Right atrium auricular region (tissue), 2 donors: ENCODE results near the gene PDE4D. TPM values are rescaled to one million over a fixed set of nuclear protein-coding genes. Genes with fewer than 3 reads are reported as not detected.

Experiments
- DNase-seq: peaks from one replicate; pipeline ENCODE4 v3.0.0-alpha.2; 2019; ENCODE audit warnings: low spot score
- H3K27ac ChIP-seq, 2 donors: fragments of 200-600 bp; sonication (generic); 1 replicate in 1 of 2; 2 replicates in 1 of 2; pipeline ENCODE4 v1.5.1; 2016 to 2019
- H3K27me3 ChIP-seq, 2 donors: fragments of 200-600 bp; sonication (generic); one replicate each; pipeline versions ENCODE4 v1.5.1 to v1.6.0; 2017 to 2019
- H3K36me3 ChIP-seq: fragments of 200-600 bp; sonication (generic); one replicate; pipeline ENCODE4 v1.5.1; 2016
- H3K4me1 ChIP-seq, 2 donors: fragments of 200-600 bp; sonication (generic); one replicate each; pipeline versions ENCODE4 v1.5.1 to v1.6.0; 2017 to 2019
- H3K4me3 ChIP-seq, 2 donors: fragments of 200-600 bp; sonication (generic); 1 replicate in 1 of 2; 2 replicates in 1 of 2; pipeline ENCODE4 v1.5.1; 2017 to 2019; ENCODE audit warnings: mild to moderate bottlenecking in 1 of 2, moderate library complexity in 1 of 2
- H3K9me3 ChIP-seq, 2 donors: fragments of 200-600 bp; sonication (generic); one replicate each; pipeline ENCODE4 v1.5.1; 2019
- total RNA-seq, 2 donors: library from RNA; depleted of rRNA; stranded (reverse); fragments of >200 nt; gene quantifications; one replicate each; pipeline ENCODE4 v1.1.0, GENCODE V29; 2016
- TF ChIP-seq, protein P1 (sequence below), 2 donors: fragments of 200-600 bp; sonication (generic); IDR thresholded peaks; one replicate each; pipeline ENCODE4 v1.5.1; 2019; ENCODE audit warnings: antibody characterized with exemption in 2 of 2

Gene PDE4D
- total RNA-seq, 2 donors from 2014 or later: 43.3 to 44.0 TPM

DNA sequence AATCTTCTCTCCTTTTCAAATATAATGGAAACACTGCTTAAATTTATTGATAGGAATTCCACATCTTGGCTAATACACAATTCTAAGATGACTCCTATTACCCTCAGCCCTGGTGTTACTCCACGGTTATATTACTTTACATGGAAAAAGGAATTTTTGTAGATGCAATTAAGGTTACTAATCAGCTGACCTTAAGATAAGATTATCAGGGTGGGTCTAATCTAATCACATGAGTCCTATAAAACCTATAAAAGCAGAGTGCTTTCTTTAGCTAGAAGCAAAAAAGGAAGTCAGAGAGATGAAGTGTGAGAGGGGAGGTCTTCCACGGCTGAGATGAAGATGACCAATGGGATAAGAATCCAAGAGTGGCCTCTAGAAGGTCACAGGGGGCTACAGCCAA, 268.6 kb downstream of the PDE4D start:
- Histone ChIP-seq H3K9me3 (peaks cover 0 to 3% of the 10 kb centered on the region in 2 donors), H3K4me3 (no peak overlapping the region), H3K36me3 (no peaks in the 10 kb centered on the region), H3K4me1 (no peaks in the 10 kb centered on the region), H3K27me3 (no peaks in the 10 kb centered on the region), H3K27ac (no peak overlapping the region)
- no peak for DNase-seq
- TF ChIP-seq, protein P1, sequence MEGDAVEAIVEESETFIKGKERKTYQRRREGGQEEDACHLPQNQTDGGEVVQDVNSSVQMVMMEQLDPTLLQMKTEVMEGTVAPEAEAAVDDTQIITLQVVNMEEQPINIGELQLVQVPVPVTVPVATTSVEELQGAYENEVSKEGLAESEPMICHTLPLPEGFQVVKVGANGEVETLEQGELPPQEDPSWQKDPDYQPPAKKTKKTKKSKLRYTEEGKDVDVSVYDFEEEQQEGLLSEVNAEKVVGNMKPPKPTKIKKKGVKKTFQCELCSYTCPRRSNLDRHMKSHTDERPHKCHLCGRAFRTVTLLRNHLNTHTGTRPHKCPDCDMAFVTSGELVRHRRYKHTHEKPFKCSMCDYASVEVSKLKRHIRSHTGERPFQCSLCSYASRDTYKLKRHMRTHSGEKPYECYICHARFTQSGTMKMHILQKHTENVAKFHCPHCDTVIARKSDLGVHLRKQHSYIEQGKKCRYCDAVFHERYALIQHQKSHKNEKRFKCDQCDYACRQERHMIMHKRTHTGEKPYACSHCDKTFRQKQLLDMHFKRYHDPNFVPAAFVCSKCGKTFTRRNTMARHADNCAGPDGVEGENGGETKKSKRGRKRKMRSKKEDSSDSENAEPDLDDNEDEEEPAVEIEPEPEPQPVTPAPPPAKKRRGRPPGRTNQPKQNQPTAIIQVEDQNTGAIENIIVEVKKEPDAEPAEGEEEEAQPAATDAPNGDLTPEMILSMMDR (IDR thresholded peaks at IDR 0.05): no peak

GRCh38 chr5:59622848-59623247, 270.7 kb downstream of the PDE4D start:
- Histone ChIP-seq H3K36me3 (no peaks in the 10 kb centered on the region), H3K4me3 (no peak overlapping the region), H3K9me3 (peaks cover 0 to 3% of the 10 kb centered on the region in 2 donors), H3K27ac (no peak overlapping the region), H3K27me3 (no peaks in the 10 kb centered on the region), H3K4me1 (no peaks in the 10 kb centered on the region)
- DNase-seq: no peak
- TF ChIP-seq, protein P1 (IDR thresholded peaks at IDR 0.05): no peak

- H3K27me3 ChIP-seq: no peaks in the 10 kb centered on the region
- no peaks in the 10 kb centered on the region for H3K4me1 ChIP-seq
- TF ChIP-seq, protein P1 (IDR thresholded peaks at IDR 0.05): no peak
- peaks cover 0 to 3% of the 10 kb centered on the region in 2 donors for H3K9me3 ChIP-seq
- no peak overlapping the region for H3K27ac ChIP-seq
- no peak overlapping the region for H3K4me3 ChIP-seq
- no peaks in the 10 kb centered on the region for H3K36me3 ChIP-seq
- DNase-seq: no peak
Observed at GRCh38 chr5:59621477-59621876, 272.0 kb downstream of the PDE4D start.

DNA sequence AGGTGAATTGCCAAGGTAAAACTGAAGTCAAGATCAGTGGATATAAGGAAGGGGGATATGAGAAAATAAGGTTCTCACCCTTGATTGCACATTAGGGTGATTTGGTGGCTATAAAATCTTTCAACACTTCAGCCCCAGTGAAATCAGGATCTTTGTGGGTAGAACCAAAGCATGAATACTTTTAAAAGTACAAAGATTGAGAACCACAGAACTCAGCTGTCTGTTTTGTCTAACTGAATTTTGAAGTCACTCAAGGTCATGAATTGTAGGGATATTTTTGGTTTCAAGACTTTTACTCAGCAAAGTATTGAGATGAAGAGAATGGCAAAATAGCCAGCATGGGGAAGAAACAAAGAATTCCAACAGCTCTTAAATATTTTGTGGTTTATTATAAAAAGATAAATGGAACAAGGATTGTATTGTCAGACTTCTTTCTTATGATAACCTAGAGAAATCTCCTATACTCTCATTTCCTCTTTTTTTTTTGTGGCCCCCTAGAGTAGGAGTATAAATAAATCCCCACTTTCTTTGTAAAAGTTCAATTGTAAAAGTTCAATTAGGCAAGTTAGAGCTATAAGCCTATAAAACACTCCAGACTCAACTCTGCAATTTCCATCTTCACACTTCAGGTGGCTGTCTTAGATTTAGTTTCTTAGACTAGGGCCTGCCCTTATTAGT, 272.9 kb downstream of the PDE4D start:
- H3K4me3 ChIP-seq: no peak overlapping the region
- H3K27ac ChIP-seq: no peak overlapping the region
- TF ChIP-seq, protein P1 (IDR thresholded peaks at IDR 0.05): no peak
- no peak for DNase-seq
- no peaks in the 10 kb centered on the region for H3K27me3 ChIP-seq
- H3K4me1 ChIP-seq: no peaks in the 10 kb centered on the region
- peaks cover 0 to 3% of the 10 kb centered on the region in 2 donors for H3K9me3 ChIP-seq
- no peaks in the 10 kb centered on the region for H3K36me3 ChIP-seq

- TF ChIP-seq, protein P1 (IDR thresholded peaks at IDR 0.05): no peak
- Histone ChIP-seq H3K4me3 (no peak overlapping the region), H3K4me1 (no peaks in the 10 kb centered on the region), H3K27ac (no peak overlapping the region), H3K9me3 (peaks cover 0 to 3% of the 10 kb centered on the region in 2 donors), H3K27me3 (no peaks in the 10 kb centered on the region), H3K36me3 (no peaks in the 10 kb centered on the region)
- DNase-seq: no peak
Observed at GRCh38 chr5:59618644-59619043, 274.9 kb downstream of the PDE4D start.
